H1 (cell line): ENCODE results near the gene ECEL1. TPM values are rescaled to one million over a fixed set of nuclear protein-coding genes. Genes with fewer than 3 reads are reported as not detected.
A peak's percentile ranks its signal among the peaks of the same experiment; 100 is the strongest.

Experiments
- CTCF ChIA-PET: fragments of 300-600 bp; sonication (Branson Sonifier 250); formaldehyde crosslinking; loops from one replicate; lab custom pipeline; 2021; ENCODE audit not compliant: partially characterized antibody; lab: Charles Lee
- POLR2A ChIA-PET: fragments of 300-600 bp; sonication (Branson Sonifier 250); formaldehyde crosslinking; loops from one replicate; lab custom pipeline; 2021; ENCODE audit warnings: inconsistent platforms; ENCODE audit not compliant: partially characterized antibody; lab: Charles Lee
- DNase-seq, 2 experiments: peaks; one replicate each; pipeline versions ENCODE4 v3.0.0 to v3.0.0-alpha.2; 2010 to 2022; ENCODE audit warnings: low spot score in 2 of 2, low read depth in 1 of 2, mixed read lengths in 1 of 2
- FAIRE-seq: peaks from 2 replicates; lab custom pipeline; 2011; peaks lifted over from hg19 to GRCh38; lab: Jason Lieb, UNC
- H2AFZ ChIP-seq: 2 replicates; pipeline ENCODE4 v1.8.1; 2012; ENCODE audit warnings: low read length, inconsistent platforms
- H2AK5ac ChIP-seq: 2 replicates; pipeline ENCODE4 v1.6.1; 2013; ENCODE audit warnings: low read depth, low read length
- H2BK120ac ChIP-seq: replicated peaks from 2 replicates; pipeline ENCODE3; 2013; ENCODE audit warnings: low read depth, low read length, inconsistent platforms
- H2BK12ac ChIP-seq: 2 replicates; pipeline ENCODE4 v1.6.1; 2013; ENCODE audit warnings: low read depth, low read length
- H2BK15ac ChIP-seq: 2 replicates; pipeline ENCODE4 v1.6.1; 2013; ENCODE audit warnings: low read length
- H2BK20ac ChIP-seq: 2 replicates; pipeline ENCODE4 v1.6.1; 2013; ENCODE audit warnings: low read length
- H2BK5ac ChIP-seq: 2 replicates; pipeline ENCODE4 v1.6.1; 2013; ENCODE audit warnings: low read depth, low read length
- H3K14ac ChIP-seq: 2 replicates; pipeline ENCODE4 v1.6.1; 2013; ENCODE audit warnings: inconsistent platforms; ENCODE audit not compliant: insufficient read length
- H3K18ac ChIP-seq: 2 replicates; pipeline ENCODE4 v1.6.1; 2013; ENCODE audit warnings: low read length; ENCODE audit errors: extremely low read depth
- H3K23ac ChIP-seq: 2 replicates; pipeline ENCODE4 v1.6.1; 2013; ENCODE audit warnings: inconsistent platforms; ENCODE audit not compliant: insufficient read length
- H3K23me2 ChIP-seq: 2 replicates; pipeline ENCODE4 v1.6.1; 2013; ENCODE audit warnings: low read depth, low read length
- H3K27ac ChIP-seq: 2 replicates; pipeline ENCODE4 v1.6.1; 2011; ENCODE audit warnings: low read depth, low read length, inconsistent platforms
- H3K27me3 ChIP-seq, 4 experiments: replicated peaks in 1 of 4; 1 replicate in 1 of 4; 2 replicates in 3 of 4; pipeline versions ENCODE4 v1.6.1 to v1.8.1; 2011 to 2013; ENCODE audit warnings: low read length in 3 of 4, mild to moderate bottlenecking in 3 of 4, inconsistent platforms in 2 of 4, mixed read lengths in 2 of 4, moderate library complexity in 1 of 4; ENCODE audit not compliant: control insufficient read depth in 3 of 4, insufficient read depth in 3 of 4; ENCODE audit errors: extremely low read depth in 1 of 4
- H3K36me3 ChIP-seq, 4 experiments: 2 replicates each; pipeline versions ENCODE4 v1.6.1 to v1.8.1; 2011 to 2013; ENCODE audit warnings: mild to moderate bottlenecking in 4 of 4, low read length in 3 of 4, moderate library complexity in 2 of 4, control low read depth in 1 of 4, inconsistent platforms in 1 of 4; ENCODE audit not compliant: insufficient read depth in 4 of 4, control insufficient read depth in 2 of 4
- H3K4ac ChIP-seq: replicated peaks from 2 replicates; pipeline ENCODE3; 2013; ENCODE audit warnings: low read length, low read depth, mixed read lengths, inconsistent platforms; ENCODE audit not compliant: insufficient read length
- H3K4me1 ChIP-seq, 4 experiments: replicated peaks in 1 of 4; 1 replicate in 1 of 4; 2 replicates in 3 of 4; pipeline versions ENCODE4 v1.6.1 to v1.8.1; 2011 to 2013; ENCODE audit warnings: low read length in 3 of 4, inconsistent platforms in 2 of 4, mixed read lengths in 1 of 4; ENCODE audit not compliant: insufficient read depth in 4 of 4, control insufficient read depth in 3 of 4
- H3K4me2 ChIP-seq, 2 experiments: 2 replicates each; pipeline versions ENCODE4 v1.6.1 to v1.8.1; 2011 to 2013; ENCODE audit warnings: low read depth in 2 of 2, low read length in 2 of 2, control low read depth in 1 of 2, inconsistent platforms in 1 of 2, mild to moderate bottlenecking in 1 of 2; ENCODE audit not compliant: insufficient read depth in 1 of 2
- H3K4me3 ChIP-seq, 4 experiments: fragments of 200-600, 300-600 bp in 1 of 4; sonication (generic), shearing (Covaris generic), sonication (Bioruptor Twin) in 1 of 4; 2 replicates each; pipeline versions ENCODE4 v1.5.1 to v1.8.1; 2011 to 2016; ENCODE audit warnings: low read length in 4 of 4, low read depth in 3 of 4, control low read depth in 2 of 4, inconsistent platforms in 2 of 4, mild to moderate bottlenecking in 2 of 4, mixed read lengths in 1 of 4, moderate library complexity in 1 of 4; ENCODE audit not compliant: insufficient read depth in 2 of 4; ENCODE audit errors: extremely low read depth in 1 of 4
- H3K56ac ChIP-seq: replicated peaks from 2 replicates; pipeline ENCODE3; 2013; ENCODE audit warnings: low read depth, mild to moderate bottlenecking, mixed read lengths, low read length, inconsistent platforms; ENCODE audit not compliant: insufficient read length
- H3K79me1 ChIP-seq: 2 replicates; pipeline ENCODE4 v1.6.1; 2013; ENCODE audit warnings: low read depth, low read length, control low read depth
- H3K79me2 ChIP-seq, 2 experiments: 2 replicates each; pipeline versions ENCODE4 v1.6.1 to v1.8.1; 2012 to 2013; ENCODE audit warnings: low read length in 2 of 2, mild to moderate bottlenecking in 2 of 2, inconsistent platforms in 1 of 2; ENCODE audit not compliant: insufficient read depth in 2 of 2, control insufficient read depth in 1 of 2
- H3K9ac ChIP-seq, 4 experiments: replicated peaks in 1 of 4; 1 replicate in 1 of 4; 2 replicates in 3 of 4; pipeline versions ENCODE4 v1.6.1 to v1.8.1; 2011 to 2013; ENCODE audit warnings: low read depth in 3 of 4, low read length in 3 of 4, control low read depth in 2 of 4, mild to moderate bottlenecking in 2 of 4, moderate library complexity in 2 of 4, inconsistent platforms in 1 of 4; ENCODE audit errors: extremely low read depth in 1 of 4
- H3K9me3 ChIP-seq, 2 experiments: 2 replicates each; pipeline versions ENCODE4 v1.6.1 to v1.8.1; 2012 to 2013; ENCODE audit warnings: mild to moderate bottlenecking in 2 of 2, moderate library complexity in 2 of 2, control low read depth in 1 of 2, inconsistent platforms in 1 of 2, low read depth in 1 of 2, low read length in 1 of 2, mixed read lengths in 1 of 2; ENCODE audit not compliant: insufficient read depth in 2 of 2
- H4K20me1 ChIP-seq, 2 experiments: replicated peaks in 1 of 2; 2 replicates each; pipeline versions ENCODE3 to v1.8.1; 2011 to 2013; ENCODE audit warnings: inconsistent platforms in 2 of 2, low read length in 2 of 2, mild to moderate bottlenecking in 1 of 2; ENCODE audit not compliant: insufficient read depth in 2 of 2, control insufficient read depth in 1 of 2
- H4K5ac ChIP-seq: 2 replicates; pipeline ENCODE4 v1.6.1; 2013; ENCODE audit warnings: low read length, low read depth, mixed read lengths, inconsistent platforms; ENCODE audit not compliant: insufficient read length
- H4K8ac ChIP-seq: 2 replicates; pipeline ENCODE4 v1.8.0; 2013; ENCODE audit warnings: mild to moderate bottlenecking, moderate library complexity, low read length, inconsistent platforms; ENCODE audit not compliant: insufficient read depth; ENCODE audit errors: extremely low read depth
- H4K91ac ChIP-seq: replicated peaks from 2 replicates; pipeline ENCODE3; 2013; ENCODE audit warnings: low read length, mixed read lengths, inconsistent platforms; ENCODE audit not compliant: insufficient read length
- ASH2L ChIP-seq: fragments of 200-600, 300-600 bp; sonication (generic); IDR thresholded peaks from one replicate; pipeline ENCODE4 v1.7.1; 2017; ENCODE audit warnings: low read length
- CHD1 ChIP-seq: IDR thresholded peaks from 2 replicates; pipeline ENCODE4 v1.6.1; 2012; ENCODE audit warnings: low read depth, low read length, improper control_type of control experiment
- CREB1 ChIP-seq: IDR thresholded peaks from 2 replicates; pipeline ENCODE4 v1.6.1; 2012; ENCODE audit warnings: inconsistent platforms
- E2F6 ChIP-seq: IDR thresholded peaks from 2 replicates; pipeline ENCODE4 v1.6.1; 2012; ENCODE audit warnings: inconsistent platforms
- EP300 ChIP-seq, 2 experiments: IDR thresholded peaks; 1 replicate in 1 of 2; 2 replicates in 1 of 2; pipeline ENCODE4 v1.6.1; 2011 to 2012; ENCODE audit warnings: low read depth in 2 of 2, low read length in 2 of 2, mild to moderate bottlenecking in 2 of 2, borderline replicate concordance in 1 of 2, inconsistent platforms in 1 of 2, moderate library complexity in 1 of 2
- EZH2 ChIP-seq: fragments of 200-600 bp; sonication (generic); IDR thresholded peaks from 2 replicates; pipeline ENCODE4 v1.7.1; 2012; ENCODE audit warnings: low read depth, mild to moderate bottlenecking, moderate library complexity, low read length, inconsistent platforms; ENCODE audit not compliant: severe bottlenecking
- JUND ChIP-seq: IDR thresholded peaks from 2 replicates; pipeline ENCODE4 v1.6.1; 2011; ENCODE audit warnings: mild to moderate bottlenecking, improper control_type of control experiment, low read length
- MAX ChIP-seq: IDR thresholded peaks from 2 replicates; pipeline ENCODE4 v1.6.1; 2012; ENCODE audit warnings: inconsistent platforms
- POLR2A ChIP-seq, 2 experiments: IDR thresholded peaks; 1 replicate in 1 of 2; 2 replicates in 1 of 2; pipeline ENCODE4 v1.6.1; 2011; ENCODE audit warnings: low read depth in 2 of 2, low read length in 2 of 2, mild to moderate bottlenecking in 2 of 2; ENCODE audit errors: control extremely low read depth in 1 of 2
- POU5F1 ChIP-seq: IDR thresholded peaks from 2 replicates; pipeline ENCODE4 v1.6.1; 2011; ENCODE audit warnings: low read depth, mild to moderate bottlenecking, low read length, moderate library complexity
- RXRA ChIP-seq: IDR thresholded peaks from 2 replicates; pipeline ENCODE4 v1.6.1; 2011; ENCODE audit warnings: low read depth, mild to moderate bottlenecking, low read length, moderate library complexity; ENCODE audit not compliant: insufficient read depth
- SP1 ChIP-seq: IDR thresholded peaks from 2 replicates; pipeline ENCODE4 v1.6.1; 2011; ENCODE audit warnings: low read depth, low read length
- WGBS, 2 experiments: shearing (Covaris generic) in 1 of 2; methylation state at CpG; one replicate each; pipeline versions ENCODE4 v1.1.6 to v1.1.7; 2013 to 2015; ENCODE audit warnings: low lambda C conversion rate in 2 of 2, mixed read lengths in 2 of 2, inconsistent platforms in 1 of 2, low coverage in 1 of 2, missing lambda C conversion rate in 1 of 2; ENCODE audit not compliant: insufficient replicate concordance in 2 of 2, insufficient coverage in 1 of 2, insufficient read length in 1 of 2; ENCODE audit errors: extremely low coverage in 1 of 2, missing lambda C conversion rate in 1 of 2; 5-methylcytosine and 5-hydroxymethylcytosine counted together
- polyA plus RNA-seq, 7 experiments: library from polyadenylated mRNA; depleted of rRNA in 3 of 7; stranded (reverse) in 5 of 7; unstranded in 2 of 7; fragments of >200 nt in 5 of 7; fragments of 200-250 nt in 2 of 7; gene quantifications; 1 replicate in 5 of 7; 2 replicates in 1 of 7; 4 replicates in 1 of 7; pipeline versions ENCODE4 v1.2.1 to v1.2.3, GENCODE V29; 2011 to 2013; ENCODE audit warnings: missing spikeins in 2 of 7, mixed read lengths in 2 of 7
- total RNA-seq: library from RNA; stranded (reverse); fragmentation: NEBNext Ultra II Directional; extraction: Animal tissue kit (Norgen Biotek cat#: 25700); gene quantifications from 2 replicates; pipeline ENCODE4 v1.2.1, GENCODE V29; 2021

ECEL1 gene
- total and polyA plus RNA-seq, 2 of the 8 experiments (the other 6 are each of a cell fraction or from before 2014, with no cell fraction given) = 7.7 to 20.2 TPM

- Histone ChIP-seq H3K4ac (peak overlapping the region; percentile 53), H3K4me2 (no peak overlapping the region), H3K9me3 (no peaks in the 10 kb centered on the region), H2AK5ac (no peak overlapping the region), H3K4me3 (no peak overlapping the region), H2AFZ (0 out of 2 replicates have a peak overlapping the region, but pooled peaks have one; percentile 87), H2BK12ac (peak overlapping the region; percentile 92; the same call in 1 of the 2 replicates), H2BK20ac (peak overlapping the region; percentile 90; the same call in 1 of the 2 replicates), H2BK120ac (no peak overlapping the region), H3K9ac (no peak overlapping the region), H4K8ac (peak overlapping the region; percentile 87), H3K27me3 (peaks cover 0 to 2% (median 0%) of the 10 kb centered on the region in 4 experiments; a peak in 1 of 7 replicates), H3K79me1 (no peaks in the 10 kb centered on the region), H3K14ac (no peak overlapping the region), H2BK15ac (0 out of 2 replicates have a peak overlapping the region, but pooled peaks have one; percentile 95), H2BK5ac (peak overlapping the region; percentile 81; the same call in 1 of the 2 replicates), H4K5ac (peak overlapping the region; percentile 65), H4K20me1 (no peaks in the 10 kb centered on the region), H3K18ac (peak overlapping the region; percentile 87), H3K23me2 (no peaks in the 10 kb centered on the region), H3K27ac (peak overlapping the region; percentile 27; the same call in 1 of the 2 replicates), H3K4me1 (peaks cover 0 to 9% (median 7%) of the 10 kb centered on the region in 4 experiments; a peak in 6 of 7 replicates), H3K79me2 (no peaks in the 10 kb centered on the region), H3K56ac (no peak overlapping the region), H4K91ac (no peak overlapping the region), H3K36me3 (no peaks in the 10 kb centered on the region), H3K23ac (no peak overlapping the region)
- ChIA-PET CTCF (interaction anchor here (0.6 to 6.8 kb wide), 18 partner anchors 12 to 532 kb away, joined by 3 to 82 read pairs (median 4); partner anchors contain the start of gene ALPP), POLR2A (interaction anchor here (1.0 to 2.5 kb wide), 5 partner anchors 12 to 32 kb away, joined by 3 to 12 read pairs (median 5); no protein-coding TSS in a partner anchor)
- peak; percentile 81 for FAIRE-seq
- 49% methylated on average over 16 of the region's 16 CpGs; no CpG with 5 or more reads in 1 of the 2 experiments for WGBS, 2 experiments
- DNase-seq = peak in 1 of 2 experiments; percentile 87
- TF ChIP-seq EP300 (IDR thresholded peaks at IDR 0.05; ENCODE audit: borderline replicate concordance in 1 of 2, low read depth in 2 of 2, low read length in 2 of 2) (no peak), ASH2L (no peak), SP1 (no peak), CREB1 (peak; percentile 35; the same call in 1 of the 2 replicates), CHD1 (no peak), E2F6 (no peak), POU5F1 (no peak), MAX (0 out of 2 replicates have a peak, but pooled peaks have one; percentile 42), POLR2A (IDR thresholded peaks at IDR 0.05; ENCODE audit: control extremely low read depth in 1 of 2, low read depth in 2 of 2, low read length in 2 of 2) (no peak), RXRA (no peak), EZH2 (no peak), JUND (no peak)
Measured at GRCh38 chr2:232432598-232433184, 54.9 kb downstream of the ECEL1 start.
